ENCODE data around the gene HOMER2. TPM values are rescaled to one million over a fixed set of nuclear protein-coding genes. Genes with fewer than 3 reads are reported as not detected.
A peak's percentile ranks its signal among the peaks of the same experiment; 100 is the strongest.
"Not testable (repeated sequence)": the region's sequence is repeated elsewhere in the genome, so short reads cannot be mapped to it uniquely, and the experiment has no call there.

HOMER2 gene
- total RNA-seq, 2 donors from 2014 or later, result 2.7 to 3.0 TPM

- peak; percentile 87 for DNase-seq (ENCODE audit: low spot score)
- intact Hi-C loops (cut with DNase I), result no loop called here
Measured at GRCh38 chr15:82849556-82850512, 102.7 kb downstream of the HOMER2 start.

GRCh38 chr15:82848241-82848993, 104.1 kb downstream of the HOMER2 start:
- DNase-seq (ENCODE audit: low spot score), result no peak
- intact Hi-C loops (cut with DNase I), result no loop called here

- intact Hi-C loops (cut with DNase I), result no loop called here
- no peak for DNase-seq (ENCODE audit: low spot score)
Measured at GRCh38 chr15:82847703-82848102, 104.8 kb downstream of the HOMER2 start.

DNA sequence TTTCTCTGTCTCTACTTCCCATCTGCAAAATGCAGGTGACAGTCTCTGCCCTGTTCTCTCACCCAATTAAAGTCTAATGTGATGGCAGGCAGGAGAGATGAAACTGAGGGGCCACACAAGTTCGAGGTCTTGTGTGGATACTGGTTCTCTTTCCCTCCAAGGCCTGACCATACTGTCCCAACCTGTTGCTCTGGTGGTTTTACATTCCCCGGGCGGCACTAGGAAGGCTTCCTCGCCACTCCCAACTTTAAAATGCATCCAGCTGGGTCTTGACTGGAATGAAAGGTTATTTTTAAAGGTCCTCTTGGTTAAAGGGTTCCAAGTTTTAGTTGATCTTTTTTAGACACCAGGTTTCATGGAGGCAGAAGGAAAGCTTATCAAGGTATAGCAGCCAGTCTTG, 105.9 kb downstream of the HOMER2 start:
- no peak for DNase-seq (ENCODE audit: low spot score)
- intact Hi-C loops (cut with DNase I), result no loop called here

- no peak for DNase-seq (ENCODE audit: low spot score)
- intact Hi-C loops (cut with DNase I), result no loop called here
Measured at GRCh38 chr15:82845686-82846085, 106.8 kb downstream of the HOMER2 start.

- intact Hi-C loops (cut with DNase I), result no loop called here
- DNase-seq (ENCODE audit: low spot score), result no peak
Measured at GRCh38 chr15:82843566-82843965, 109.0 kb downstream of the HOMER2 start.

DNA sequence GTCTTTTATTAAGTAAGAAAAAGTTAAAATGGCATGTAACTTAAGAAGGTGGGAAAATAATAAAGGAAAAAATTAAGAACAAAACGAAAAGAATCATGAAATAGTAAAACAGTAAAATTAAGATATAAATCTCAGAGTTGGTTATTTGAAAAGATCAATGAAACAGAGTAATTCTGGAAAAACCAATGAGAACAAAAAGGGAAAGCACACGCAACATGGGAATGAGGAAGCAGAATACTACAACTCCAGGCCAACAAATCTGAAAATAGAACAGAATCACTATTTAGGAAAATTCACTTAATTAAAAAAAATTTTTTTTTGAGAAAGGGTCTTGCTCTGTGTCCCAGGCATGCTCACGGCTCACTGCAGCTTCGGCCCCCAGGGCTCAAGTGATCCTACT, 112.4 kb downstream of the HOMER2 start:
- DNase-seq (ENCODE audit: low spot score), result no peak
- intact Hi-C loops (cut with DNase I), result no loop called here

GRCh38 chr15:82839136-82839535, 113.4 kb downstream of the HOMER2 start:
- no peak for DNase-seq (ENCODE audit: low spot score)
- intact Hi-C loops (cut with DNase I), result no loop called here

DNA sequence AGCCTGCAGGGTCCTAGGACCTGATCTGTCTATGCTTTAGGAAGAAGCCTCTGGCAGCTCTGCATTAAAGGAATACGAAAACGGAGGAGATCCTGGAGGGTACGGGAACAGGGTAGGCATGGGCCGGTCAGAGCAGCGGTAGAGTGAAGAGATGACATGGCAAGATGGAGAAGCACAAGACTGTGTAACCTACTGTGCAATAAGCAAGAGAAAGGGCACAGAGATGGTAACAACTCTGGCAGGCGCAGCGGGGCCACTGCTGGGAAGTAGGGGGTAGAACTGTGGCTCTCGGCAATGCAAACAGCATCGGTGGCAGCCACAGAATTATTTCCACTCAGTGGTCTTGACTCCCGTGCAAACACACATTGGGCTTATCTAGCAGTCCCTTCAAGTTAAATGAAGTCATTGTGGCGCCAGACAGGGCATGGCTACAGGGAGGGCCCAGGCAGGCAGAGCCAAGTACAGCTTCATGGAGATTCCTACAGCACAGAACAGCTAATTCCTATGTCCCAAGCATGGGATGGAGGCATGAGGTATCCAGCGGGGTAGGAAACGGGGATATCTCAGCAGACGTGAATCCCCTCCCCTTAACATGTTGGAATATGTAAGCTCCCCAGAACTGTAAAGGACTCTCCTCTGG, 114.3 kb downstream of the HOMER2 start:
- intact Hi-C loops (cut with DNase I), result no loop called here
- DNase-seq (ENCODE audit: low spot score), result no peak

DNA sequence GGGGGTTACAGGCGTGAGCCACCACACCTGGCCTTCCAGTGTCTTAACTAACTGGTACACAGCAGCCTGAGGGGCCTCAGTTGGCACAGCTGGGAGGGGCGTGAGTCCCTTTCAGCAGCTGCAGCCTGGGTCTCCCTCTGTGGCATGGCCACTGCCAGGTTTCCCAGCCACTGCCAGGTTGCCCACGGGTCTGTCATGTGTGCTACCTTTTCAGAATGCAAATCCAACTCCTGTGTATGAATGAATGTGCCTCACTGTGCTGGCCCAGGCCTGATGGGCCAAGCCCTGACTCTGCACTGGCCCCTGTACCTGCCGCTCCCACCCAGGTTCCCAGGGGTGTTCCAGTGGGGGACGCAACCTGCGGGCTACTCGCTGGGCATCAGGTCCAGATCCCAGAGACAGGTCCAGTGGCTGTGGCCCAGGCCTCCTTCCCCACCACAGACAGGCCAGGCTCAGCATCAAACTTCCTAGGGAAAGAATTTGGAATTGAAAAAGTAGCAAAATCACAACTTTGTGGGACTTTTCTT, 117.1 kb downstream of the HOMER2 start:
- intact Hi-C loops (cut with DNase I), result no loop called here
- DNase-seq (ENCODE audit: low spot score), result no peak

- intact Hi-C loops (cut with DNase I), result no loop called here
- DNase-seq (ENCODE audit: low spot score), result no peak
Measured at GRCh38 chr15:82833362-82833682, 119.2 kb downstream of the HOMER2 start.

GRCh38 chr15:82832601-82833361, 119.7 kb downstream of the HOMER2 start:
- intact Hi-C loops (cut with DNase I), result no loop called here
- no peak for DNase-seq (ENCODE audit: low spot score)

DNA sequence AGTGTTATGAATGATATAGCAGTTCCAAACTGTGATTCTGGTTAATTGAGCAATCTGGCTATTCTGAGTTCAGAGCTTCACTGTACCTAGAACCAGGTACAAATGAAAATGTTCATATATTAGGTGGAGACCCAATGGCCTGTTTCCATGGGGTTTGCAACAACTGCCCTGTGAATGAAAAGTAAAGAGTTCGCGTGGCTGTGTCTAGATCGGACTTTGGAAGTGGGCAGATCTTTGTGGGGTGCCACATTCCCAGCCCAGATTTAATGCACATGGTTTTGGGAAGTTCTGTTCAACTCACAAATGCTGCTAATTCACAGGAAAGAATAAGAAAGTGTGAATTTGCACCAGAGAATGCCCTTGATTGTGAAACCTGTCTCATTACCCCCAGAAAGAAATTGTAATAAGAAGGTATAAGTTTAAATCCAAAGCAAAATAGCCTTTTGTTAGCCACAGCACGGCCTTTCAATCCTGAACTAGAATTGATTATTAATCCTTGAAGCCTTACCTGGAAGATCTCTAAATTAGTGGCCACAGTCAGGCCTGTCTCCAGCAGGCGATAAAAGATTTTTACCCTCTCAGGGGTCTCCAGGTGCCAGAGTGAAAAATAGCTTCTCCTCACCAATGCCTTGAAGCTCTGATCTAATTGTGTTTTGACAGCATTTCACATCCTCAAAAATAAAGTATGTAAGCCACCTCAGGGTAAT, 120.5 kb downstream of the HOMER2 start:
- intact Hi-C loops (cut with DNase I), result no loop called here

GRCh38 chr15:82830427-82831173, 121.9 kb downstream of the HOMER2 start:
- no peak for DNase-seq (ENCODE audit: low spot score)
- intact Hi-C loops (cut with DNase I), result no loop called here

More for the DNA sequence above, 120.5 kb downstream of the HOMER2 start:
- DNase-seq (ENCODE audit: low spot score), result no peak

DNA sequence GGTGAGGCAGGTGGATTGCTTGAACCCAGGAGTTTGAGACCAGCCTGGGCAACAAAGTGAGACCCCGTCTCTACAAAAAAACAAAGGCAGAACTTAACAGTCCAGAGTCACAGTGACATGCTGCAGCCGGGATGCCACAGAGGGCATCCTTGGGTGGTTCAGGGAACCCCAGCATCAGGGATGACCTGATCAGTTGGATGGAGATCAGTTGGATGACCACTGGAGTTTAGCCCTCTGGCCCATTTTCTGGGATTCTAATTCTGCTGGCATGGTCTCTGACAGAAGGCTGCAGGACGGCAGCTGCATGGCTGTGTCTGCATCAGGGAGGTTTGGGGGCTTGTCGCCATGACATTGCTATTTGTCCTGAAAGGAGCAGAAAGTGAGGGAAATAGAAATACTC, 123.3 kb downstream of the HOMER2 start:
- intact Hi-C loops (cut with DNase I), result no loop called here
- no peak for DNase-seq (ENCODE audit: low spot score)

DNA sequence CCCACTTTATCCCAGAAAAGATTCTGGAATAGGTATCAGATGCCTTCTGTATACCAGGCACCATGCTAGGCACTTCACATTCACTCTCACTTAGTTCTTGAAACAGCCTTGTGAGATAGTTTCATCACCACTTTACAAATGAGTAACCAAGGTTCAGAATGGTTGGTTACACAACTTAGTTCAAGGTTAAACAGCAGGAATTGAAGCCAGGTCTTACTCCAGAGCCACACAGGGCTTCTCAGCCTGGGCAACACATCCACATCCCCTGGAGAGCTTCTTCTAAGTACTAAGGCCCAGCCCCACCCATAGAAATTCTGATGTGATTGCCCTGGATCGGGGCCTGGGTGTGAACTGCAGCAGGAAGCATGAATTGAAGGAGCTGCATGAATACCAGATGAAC, 124.4 kb downstream of the HOMER2 start:
- intact Hi-C loops (cut with DNase I), result no loop called here
- no peak for DNase-seq (ENCODE audit: low spot score)

GRCh38 chr15:82823049-82823448, 129.5 kb downstream of the HOMER2 start:
- intact Hi-C loops (cut with DNase I), result no loop called here

DNA sequence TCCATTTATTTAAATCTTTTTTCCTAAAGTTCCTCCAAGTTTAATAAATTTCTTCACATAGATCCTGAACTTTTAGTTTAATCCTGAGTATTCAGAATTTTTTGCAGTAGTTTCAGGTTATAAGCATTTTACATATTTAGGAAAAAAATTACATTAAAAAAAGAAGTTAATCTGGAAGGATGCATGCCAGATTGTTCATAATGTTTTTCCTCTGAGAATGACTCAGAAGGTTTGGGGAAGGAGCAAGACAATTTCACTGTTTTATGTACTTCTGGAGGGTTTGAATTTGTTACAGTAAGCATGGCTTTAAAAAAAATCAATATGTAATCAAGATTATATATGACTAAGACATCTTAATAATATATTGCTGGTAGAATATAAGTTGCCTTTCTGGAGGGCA, 130.7 kb downstream of the HOMER2 start:
- intact Hi-C loops (cut with DNase I); DNase-seq (ENCODE audit: low spot score): not testable (repeated sequence)

More at GRCh38 chr15:82823049-82823448, 129.5 kb downstream of the HOMER2 start:
- DNase-seq (ENCODE audit: low spot score), result no peak
